GM04504 (cell line): ENCODE measurements around the gene RANBP3.

Experiments used
- DNase-seq: peaks from one replicate; pipeline ENCODE4 v3.0.0-alpha.2; 2012; ENCODE audit warnings: low read depth

RANBP3 gene

DNA sequence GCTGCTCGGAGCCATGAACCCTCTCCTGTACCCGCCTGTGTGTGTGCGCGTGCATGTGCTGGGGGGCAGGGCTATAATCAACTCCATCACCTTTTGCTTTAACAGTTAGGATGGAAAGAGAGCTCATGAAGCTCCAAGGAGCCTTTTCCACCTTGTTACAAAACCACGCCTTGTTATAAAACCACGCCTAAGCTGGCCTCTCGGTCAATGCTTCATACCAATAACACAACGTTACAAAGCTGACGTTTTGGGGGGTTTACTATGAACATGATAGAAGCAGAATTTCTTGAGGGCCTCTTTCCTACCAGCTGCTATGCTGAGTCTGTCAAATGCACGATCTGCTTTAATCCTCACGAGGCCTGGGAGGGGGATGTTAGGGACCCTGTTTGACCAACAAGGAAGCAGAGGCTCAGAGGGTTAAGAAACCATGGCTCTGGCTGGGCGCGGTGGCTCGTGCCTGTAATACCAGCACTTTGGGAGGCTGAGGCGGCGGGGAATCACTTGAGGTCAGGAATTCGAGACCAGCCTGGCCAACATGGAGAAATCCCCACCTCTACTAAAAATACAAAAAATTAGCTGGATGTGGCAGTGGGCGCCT, 52.0 kb downstream of the RANBP3 start:
- DNase-seq, result no peak

DNA sequence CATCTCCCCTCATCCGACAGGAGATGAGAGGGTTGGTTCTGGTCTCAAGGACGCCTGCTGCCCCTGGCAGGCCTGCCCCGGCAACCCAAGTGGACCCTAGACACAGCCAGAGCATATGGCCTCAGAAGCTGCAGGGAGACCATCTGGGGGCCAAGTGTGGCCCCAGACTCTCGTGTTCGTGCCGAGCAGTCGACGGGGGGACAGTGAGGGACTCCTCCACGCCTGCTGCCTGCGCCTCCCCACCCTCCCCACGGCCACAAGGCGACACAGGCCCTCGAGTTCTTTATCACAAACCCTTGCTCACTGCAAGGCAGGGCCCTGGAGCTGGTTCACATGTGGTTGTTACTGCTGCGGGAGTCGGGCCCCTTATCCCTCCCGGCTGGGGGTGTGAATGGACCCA, 54.6 kb downstream of the RANBP3 start:
- no peak for DNase-seq

DNA sequence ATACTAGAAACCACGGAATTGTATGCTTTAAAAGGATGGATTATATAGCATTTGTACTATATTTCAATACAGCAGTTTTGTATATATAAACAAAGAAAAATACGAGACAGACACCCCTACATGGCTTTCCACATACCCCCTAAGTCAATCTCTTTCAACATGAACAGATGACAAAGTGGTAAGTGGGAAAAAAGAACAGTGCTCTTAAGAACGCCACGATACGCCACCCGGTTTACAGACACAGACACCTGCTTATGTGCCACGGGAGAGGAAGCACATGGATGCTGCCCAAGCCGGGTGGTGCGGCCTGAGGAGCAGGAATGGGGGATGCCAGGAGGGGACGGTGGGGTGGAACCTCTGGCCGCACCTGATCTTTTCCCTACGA, 55.8 kb downstream of the RANBP3 start:
- DNase-seq, result no peak

DNA sequence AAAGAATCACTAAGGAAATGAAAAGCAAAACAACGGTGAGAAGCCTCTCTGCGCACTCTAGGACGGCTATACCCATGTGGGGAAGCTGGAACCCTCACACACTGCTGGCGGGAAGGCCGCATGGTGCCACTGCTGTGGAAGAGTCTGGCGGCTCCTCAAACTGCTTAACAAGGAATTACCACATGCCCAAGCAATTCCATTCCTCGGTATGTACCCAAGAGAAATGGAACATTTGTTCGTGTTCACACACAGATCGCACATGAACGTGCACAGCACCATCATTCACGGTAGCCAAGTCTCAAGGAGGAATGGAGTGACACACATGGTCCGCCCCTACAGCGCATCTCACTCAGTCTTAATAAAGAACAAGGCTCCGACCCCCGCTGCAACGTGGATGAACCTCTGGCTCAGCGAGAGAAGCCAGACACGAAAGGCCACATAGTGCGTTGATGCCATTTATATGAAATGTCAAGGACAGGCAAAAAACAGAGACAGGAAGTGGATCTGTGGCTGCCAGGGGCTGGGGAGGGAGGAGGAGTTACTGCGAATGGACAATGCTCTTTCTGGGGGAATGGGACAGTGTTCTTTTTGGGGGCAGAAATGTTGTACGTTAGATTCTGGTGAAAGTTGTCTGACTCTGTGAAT, 56.3 kb downstream of the RANBP3 start:
- DNase-seq, result no peak

DNA sequence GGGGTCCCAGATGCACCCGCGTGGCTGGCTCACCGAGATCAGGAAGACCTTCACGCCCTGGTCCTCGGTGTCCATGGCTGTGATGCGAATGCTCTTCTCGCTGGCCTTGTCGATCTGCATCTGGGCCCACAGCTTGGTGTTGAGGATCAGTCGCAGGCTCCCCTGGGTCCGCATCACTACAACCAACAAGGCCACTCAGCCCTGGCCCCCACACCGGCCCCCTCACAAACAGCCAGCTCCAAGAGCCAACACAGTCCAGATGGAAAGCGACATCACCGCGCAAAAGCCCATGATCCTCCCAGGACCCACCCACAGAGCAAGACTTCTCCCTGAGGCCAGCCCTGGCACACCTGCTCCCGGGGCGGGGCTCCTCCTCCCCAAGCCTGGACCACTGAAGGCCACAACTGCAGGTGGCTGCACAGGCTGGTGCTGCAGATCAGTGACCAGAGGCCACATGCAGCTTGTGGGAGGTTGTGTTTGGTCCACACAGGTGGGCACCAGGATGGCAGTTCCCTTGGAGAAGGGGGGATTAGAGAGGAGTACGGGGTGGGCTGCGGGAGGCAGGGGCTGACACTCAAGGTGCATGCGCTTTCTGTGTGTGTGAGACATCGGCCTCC, 59.4 kb downstream of the RANBP3 start:
- DNase-seq, result no peak

DNA sequence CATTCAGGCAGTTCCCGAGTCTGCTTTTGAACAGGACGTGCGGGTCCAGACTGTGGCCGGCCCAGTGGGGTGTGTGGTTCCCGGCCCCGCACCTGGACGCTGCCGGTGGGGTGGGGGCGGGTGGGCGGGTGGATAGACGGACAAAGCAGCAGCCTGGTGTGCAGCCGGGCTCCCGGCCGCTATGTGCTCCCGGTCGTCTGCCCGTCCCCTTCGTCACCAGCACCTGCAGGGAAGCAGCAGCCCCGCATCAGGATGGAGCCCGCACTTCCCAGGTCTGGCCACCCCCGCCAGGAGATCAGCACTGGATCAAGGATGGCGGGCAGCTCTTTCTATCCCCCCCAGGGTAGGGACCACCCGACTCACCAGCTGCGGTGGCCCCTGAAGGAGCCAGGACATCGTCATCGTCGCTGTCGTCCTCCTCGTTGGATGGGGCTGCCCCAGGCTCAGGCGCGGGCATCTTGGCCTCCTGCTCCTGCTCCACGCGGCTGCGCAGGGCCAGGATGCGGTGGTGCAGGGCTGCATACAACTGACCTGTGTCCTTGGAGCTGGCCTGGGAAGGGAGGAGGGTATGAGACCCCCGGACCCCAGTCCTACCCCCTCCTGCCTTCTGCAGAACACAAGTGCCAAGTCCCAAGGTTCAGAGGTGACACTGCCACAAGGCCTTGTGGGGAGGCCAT, 60.4 kb downstream of the RANBP3 start:
- DNase-seq, result no peak

DNA sequence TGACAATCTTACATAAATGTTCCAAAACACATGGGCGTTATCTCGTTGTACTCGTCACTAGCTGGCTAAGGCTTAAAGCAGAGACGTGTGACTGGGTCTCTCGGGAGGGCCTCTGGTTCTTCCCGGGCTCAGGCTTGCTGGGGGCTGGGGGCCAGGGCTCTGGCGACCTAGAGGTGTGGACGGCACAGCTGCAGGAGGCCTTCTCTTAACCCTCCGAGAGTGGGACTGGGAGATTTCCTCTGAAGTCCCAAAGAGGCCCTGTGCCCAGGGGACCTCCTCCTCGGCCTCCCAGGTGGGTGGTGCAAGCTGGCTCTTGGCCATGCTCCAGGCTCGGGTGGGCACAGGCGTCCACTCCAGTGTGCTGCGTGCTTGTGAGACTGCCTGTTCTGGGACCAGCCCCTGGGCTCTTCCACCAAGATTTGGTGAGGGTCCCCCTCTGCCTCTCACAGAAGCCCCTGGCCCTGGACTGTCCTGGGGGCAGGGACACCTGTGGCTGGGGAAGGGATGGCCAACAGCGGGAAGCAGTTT, 61.7 kb downstream of the RANBP3 start:
- DNase-seq, result no peak

DNA sequence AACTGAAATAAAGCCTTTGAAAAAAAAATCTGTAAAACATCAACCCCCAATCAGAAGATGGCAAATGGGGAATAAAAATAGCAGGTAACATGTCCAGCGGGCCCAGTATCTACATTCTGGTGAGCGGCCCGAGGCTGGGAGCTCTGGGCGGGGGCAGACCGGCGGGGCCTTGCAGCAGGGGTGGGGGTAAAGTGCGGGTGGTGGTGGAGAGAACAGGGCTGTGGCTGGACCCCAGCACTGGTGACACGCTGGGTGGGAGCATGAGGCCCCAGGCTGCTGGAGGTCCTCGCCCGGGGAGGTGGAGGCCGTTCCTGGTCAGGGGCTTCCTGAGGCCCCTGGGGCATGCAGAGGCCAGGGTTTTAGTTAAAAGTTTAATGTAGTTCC, 62.2 kb downstream of the RANBP3 start:
- no peak for DNase-seq

DNA sequence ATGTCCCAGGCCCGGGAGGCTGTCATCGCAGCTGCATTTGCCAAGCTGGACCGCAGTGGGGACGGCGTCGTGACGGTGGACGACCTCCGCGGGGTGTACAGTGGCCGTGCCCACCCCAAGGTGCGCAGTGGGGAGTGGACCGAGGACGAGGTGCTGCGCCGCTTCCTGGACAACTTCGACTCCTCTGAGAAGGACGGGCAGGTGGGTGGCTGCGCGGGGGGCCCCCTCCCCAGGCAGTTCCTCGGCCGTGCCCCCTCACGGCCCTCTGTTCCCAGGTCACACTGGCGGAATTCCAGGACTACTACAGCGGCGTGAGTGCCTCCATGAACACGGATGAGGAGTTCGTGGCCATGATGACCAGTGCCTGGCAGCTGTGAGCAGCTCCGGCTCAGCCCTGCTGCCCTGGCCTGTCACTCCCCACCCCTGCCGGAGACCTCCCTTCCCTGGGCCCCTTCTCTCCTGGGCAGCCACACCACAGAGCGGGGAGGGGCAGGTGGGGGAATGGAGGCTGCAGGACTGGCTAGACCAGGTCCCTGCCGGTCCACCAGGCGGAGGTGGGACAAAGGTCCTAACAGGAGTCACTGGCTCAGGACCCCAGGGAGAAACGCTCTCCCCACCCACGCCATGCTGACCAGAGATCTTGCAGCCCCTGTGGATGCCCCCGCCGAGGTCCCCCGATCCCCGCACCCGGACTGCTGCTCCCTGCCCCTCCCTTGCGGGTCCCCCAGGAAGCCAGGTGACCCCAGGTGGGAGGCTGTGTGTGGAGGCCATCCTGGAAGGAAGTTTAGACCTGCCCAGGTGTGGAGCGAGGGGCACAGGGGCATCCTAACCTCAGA, 62.8 kb downstream of the RANBP3 start:
- no peak for DNase-seq

DNA sequence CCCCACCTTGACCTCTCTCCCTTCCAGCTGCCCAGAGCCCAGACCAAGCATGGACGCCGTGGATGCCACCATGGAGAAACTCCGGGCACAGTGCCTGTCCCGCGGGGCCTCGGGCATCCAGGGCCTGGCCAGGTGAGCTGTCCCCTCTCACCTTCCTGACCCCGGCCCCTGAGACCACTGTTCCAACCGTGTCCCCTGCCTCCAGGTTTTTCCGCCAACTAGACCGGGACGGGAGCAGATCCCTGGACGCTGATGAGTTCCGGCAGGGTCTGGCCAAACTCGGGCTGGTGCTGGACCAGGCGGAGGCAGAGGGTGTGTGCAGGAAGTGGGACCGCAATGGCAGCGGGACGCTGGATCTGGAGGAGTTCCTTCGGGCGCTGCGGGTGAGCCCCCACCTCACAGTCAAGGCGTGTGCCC, 63.6 kb downstream of the RANBP3 start:
- DNase-seq, result no peak

DNA sequence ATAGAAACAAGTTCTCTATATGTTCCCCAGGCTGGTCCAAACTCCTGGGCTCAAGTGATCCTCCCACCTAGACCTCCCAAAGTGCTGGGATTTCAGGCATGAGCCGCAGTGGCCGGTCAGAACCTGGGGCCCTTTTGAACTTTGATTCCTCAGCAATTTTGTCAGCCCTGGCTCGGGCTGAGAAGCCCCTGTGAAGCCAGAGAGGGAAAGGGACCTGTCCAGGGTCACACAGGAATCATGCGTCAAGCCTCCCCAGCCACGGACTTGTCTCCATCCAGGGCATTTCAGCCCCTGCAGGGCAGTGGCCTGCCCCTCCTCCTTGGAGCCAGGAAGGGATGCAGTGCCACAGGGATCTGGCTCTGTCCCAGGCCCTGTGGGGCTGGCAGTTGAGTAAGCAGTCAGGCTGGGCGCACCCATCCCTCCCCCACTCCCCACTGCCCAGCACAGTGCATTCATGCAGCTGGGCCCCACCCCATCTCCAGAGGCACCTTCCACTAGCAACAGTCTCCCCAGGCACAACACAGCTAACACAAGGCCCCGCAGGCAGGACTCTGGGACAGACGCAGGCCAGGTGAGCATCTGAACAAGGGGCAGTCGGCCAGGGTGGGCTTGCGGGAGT, 64.1 kb downstream of the RANBP3 start, which contains the start of gene CAPS:
CAPS (plus strand) TSS at position 516 of the 619 bp plus-strand sequence. CDS start 153 bp downstream, outside the sequence.
- DNase-seq, result peak; percentile 47

DNA sequence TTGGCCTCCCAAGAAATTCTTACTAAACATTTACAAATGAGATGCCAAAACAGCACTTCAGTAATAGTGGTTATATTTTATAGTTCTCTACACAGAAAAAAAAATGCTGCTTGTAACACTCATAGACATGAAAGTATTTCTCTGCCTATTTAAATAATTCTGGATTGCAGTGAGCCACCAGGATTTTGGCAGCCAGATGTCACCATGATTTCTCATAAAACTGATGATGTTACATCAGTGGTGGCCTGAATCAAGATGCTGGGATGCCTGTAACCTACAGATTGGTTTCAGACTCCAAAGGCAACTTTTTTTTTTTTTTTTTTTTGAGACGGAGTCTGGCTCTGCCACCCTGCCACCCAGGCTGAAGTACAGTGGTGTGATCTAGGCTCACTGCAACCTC, 66.6 kb downstream of the RANBP3 start:
- peak; percentile 24 for DNase-seq

DNA sequence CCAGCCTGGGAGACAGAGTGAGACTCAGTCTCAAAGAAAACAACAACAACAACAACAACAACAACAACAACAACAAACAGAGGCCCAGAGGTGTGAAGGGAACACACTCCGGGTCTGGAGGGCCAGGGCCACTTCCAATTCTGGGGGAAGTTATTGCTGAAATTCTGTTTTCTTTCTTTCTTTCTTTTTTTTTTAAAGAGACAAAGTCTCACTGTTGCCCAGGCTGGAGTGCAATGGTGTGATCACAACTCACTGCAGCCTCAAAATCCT, 67.4 kb downstream of the RANBP3 start:
- no peak for DNase-seq

DNA sequence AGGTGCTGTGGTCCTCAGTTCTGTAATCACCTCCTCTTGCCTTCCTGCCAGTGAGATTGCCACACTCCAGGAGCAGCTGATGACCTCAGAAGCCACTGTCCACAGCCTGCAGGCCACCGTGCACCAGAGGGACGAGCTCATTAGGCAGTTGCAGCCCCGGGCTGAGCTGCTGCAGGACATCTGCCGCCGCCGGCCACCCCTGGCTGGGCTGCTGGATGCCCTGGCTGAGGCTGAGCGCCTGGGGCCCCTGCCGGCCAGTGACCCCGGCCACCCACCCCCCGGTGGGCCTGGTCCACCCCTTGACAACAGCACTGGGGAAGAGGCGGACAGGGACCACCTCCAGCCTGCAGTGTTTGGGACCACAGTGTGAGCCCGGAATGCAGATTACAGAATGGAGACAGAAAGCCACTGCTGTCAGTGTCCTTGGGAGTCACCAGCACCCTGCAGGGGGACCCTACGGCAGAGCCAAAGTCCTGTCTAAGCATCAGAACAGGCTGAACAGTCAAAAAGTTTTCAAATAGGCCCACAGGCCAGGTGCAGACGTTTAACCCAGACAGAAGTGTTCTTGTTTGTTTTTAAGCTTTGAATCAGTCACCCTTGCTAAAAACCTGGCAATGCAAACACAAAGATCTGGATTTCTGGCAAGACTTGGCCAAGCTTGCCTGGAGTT, 69.0 kb downstream of the RANBP3 start:
- DNase-seq, result no peak

DNA sequence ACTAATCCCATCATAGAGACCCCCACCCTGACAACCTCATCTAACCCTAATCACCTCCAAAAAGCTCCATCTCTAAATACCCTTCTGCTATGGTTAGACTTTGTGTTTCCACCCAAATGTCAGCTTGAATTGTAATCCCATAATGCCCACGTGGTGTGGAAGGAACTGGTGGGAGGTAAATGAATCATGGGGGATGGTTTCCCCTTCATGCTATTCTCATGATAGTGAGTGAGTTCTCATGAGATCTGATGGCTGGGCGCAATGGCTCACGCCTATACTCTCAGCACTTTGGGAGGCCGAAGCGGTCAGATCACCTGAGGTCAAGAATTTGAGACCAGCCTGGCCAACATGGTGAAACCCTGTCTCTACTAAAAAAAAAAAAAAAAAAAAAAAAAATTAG, 70.7 kb downstream of the RANBP3 start:
- no peak for DNase-seq

DNA sequence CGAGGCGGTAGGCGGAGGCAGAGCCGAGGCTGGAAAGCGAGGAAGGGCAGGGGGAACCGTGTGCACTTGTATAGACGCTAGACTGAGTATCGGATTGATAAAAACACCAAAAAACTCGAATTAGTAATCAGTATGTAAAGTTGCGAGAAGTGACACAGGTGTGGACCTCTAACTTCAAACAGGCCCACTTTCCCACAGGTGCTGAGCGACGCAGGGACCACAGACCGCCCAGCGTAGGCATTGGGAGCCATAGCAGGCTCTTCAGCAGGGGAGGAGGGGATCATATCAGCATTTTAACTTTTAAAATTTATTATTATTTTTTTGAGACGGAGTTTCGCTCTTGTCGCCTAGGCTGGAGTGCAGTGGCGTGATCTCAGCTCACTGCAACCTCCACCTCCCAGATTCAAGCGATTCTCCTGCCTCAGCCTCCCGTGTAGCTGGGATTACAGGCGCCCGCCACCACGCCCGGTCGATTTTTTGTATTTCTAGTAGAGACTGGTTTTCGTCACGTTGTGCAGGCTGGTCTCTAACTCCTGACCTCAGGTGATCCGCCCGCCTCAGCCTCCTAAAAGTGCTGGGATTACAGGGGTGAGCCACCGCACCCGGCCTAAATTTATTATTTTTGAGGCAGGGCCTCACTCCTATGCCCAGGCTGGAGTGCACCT, 72.7 kb downstream of the RANBP3 start:
- no peak for DNase-seq

DNA sequence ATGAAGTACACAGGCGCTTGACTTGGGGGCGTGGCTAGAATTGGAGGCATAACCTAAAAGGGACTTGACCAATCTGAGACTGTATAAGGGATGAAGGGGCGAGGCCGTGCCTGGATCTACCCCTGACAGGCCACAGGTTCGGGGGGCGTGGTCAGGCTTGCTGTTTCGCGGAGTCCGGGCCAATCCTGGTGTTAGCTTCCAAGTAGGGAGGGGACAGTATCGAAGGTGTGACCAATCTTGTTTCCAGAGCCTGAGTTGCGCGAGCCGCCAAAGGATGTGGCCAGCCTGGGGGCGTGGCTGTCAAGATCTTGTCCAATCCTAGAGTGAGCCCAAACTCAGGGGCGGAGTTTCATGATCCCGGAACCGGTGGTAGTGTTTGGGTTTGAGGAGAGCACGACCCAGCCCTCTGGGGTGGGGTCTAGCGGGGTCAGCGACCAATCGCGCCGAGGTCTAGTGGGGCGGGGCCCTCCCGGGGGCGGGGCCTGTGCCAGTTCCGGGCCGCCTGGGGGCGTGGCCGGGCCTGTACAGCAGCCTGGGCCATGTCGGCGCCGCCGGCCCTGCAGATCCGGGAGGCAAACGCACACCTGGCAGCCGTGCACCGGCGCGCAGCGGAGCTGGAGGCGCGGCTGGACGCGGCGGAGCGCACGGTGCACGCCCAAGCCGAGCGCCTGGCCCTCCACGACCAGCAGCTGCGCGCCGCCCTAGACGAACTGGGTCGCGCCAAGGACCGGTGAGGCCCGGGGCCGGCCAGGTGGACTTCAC, 73.4 kb downstream of the RANBP3 start, which contains the start of gene VMAC:
VMAC (plus strand) TSS at position 521 of the 762 bp plus-strand sequence; CDS start at position 540, 19 bp downstream.
- peak; percentile 100 for DNase-seq

DNA sequence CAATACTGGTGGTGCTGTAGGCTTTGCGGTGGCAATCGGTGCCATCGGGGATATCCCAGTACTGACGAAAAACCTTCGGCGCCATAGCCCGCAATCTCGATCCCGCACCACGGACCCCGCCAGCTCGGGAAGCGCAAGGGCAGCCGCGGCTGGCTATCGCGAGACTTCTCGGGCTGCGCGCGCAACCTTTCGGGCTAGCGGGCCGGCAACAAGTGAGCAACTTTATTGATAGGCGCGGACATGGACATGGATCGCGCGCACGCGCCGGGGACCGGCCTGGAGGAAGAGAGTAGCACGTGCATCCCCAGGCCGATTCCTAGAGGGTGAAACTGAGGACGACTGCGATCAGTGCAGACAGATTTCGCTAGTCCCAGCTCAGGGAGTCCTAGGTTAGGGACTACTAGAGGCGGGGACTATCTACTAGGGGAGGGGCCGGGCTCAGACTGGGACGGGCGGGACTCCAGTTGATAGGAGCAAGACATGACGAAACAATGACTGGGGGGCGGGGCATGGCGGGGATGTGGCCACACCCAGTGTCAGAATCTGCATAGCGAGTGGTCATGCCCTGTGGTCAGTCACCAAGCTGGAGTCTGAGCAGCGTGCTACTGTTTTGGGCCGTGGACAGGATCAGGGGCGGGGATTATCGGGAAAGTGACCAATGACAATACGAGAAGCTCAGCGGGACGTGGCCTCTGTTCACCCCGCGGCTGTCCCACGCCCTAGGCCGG, 74.2 kb downstream of the RANBP3 start, which contains the start of gene NDUFA11:
NDUFA11 (minus strand) TSS at position 167 of the 728 bp plus-strand sequence; CDS start at position 85, 82 bp downstream.
- no peak for DNase-seq
